Kidney (tissue), 14 donors: ENCODE data around the gene CPT1B. TPM values are rescaled to one million over a fixed set of nuclear protein-coding genes. Genes with fewer than 3 reads are reported as not detected.

Experiments used
- DNase-seq, 5 donors: peaks; one replicate each; pipeline ENCODE4 v3.0.0-alpha.2; 2013 to 2020
- FAIRE-seq: peaks from 2 replicates; lab custom pipeline; 2012; peaks lifted over from hg19 to GRCh38; lab: Jason Lieb, UNC
- H3K27ac ChIP-seq, 2 donors: one replicate each; pipeline ENCODE4 v1.7.0; 2013; ENCODE audit warnings: low read depth in 2 of 2, low read length in 2 of 2, inconsistent platforms in 1 of 2
- H3K27me3 ChIP-seq: one replicate; pipeline ENCODE4 v1.7.1; 2013; ENCODE audit warnings: low read length, inconsistent platforms; ENCODE audit not compliant: control insufficient read depth, insufficient read depth
- H3K36me3 ChIP-seq, 3 donors: one replicate each; pipeline versions ENCODE4 v1.7.0 to v1.7.1; 2013; ENCODE audit warnings: low read length in 3 of 3, control low read depth in 1 of 3, inconsistent platforms in 1 of 3; ENCODE audit not compliant: insufficient read depth in 3 of 3, control insufficient read depth in 2 of 3
- H3K4me1 ChIP-seq, 3 donors: one replicate each; pipeline versions ENCODE4 v1.7.0 to v1.7.1; 2013; ENCODE audit warnings: low read length in 3 of 3, inconsistent platforms in 1 of 3, low read depth in 1 of 3; ENCODE audit not compliant: control insufficient read depth in 2 of 3, insufficient read depth in 2 of 3
- H3K4me3 ChIP-seq, 3 donors: one replicate each; pipeline versions ENCODE4 v1.7.0 to v1.8.1; 2013; ENCODE audit warnings: low read length in 3 of 3, control low read depth in 1 of 3, inconsistent platforms in 1 of 3
- H3K9ac ChIP-seq, 3 donors: one replicate each; pipeline versions ENCODE4 v1.7.0 to v1.7.1; 2013; ENCODE audit warnings: low read length in 3 of 3, control low read depth in 1 of 3, inconsistent platforms in 1 of 3
- H3K9me3 ChIP-seq, 3 donors: one replicate each; pipeline versions ENCODE4 v1.7.0 to v1.7.1; 2013; ENCODE audit warnings: low read length in 3 of 3, control low read depth in 1 of 3, inconsistent platforms in 1 of 3; ENCODE audit not compliant: control insufficient read depth in 2 of 3, insufficient read depth in 1 of 3
- CTCF ChIP-seq: IDR thresholded peaks from 3 replicates; pipeline ENCODE4 v1.5.1; 2012; ENCODE audit warnings: mild to moderate bottlenecking, moderate library complexity, borderline replicate concordance; ENCODE audit not compliant: insufficient read depth; ENCODE audit errors: extremely low read depth
- intact Hi-C: fragments of 100-400 bp; cut with DNase I; formaldehyde crosslinking; loops from one replicate; pipeline ENCODE4 v1.11.1; 2022
- polyA plus RNA-seq: library from polyadenylated mRNA; stranded (reverse); fragments of 350-450 nt; fragmentation: Illumina TruSeq; extraction: RNeasy Lipid Tissue Mini Kit (QIAGEN cat#74804); gene quantifications from one replicate; pipeline ENCODE4 v1.2.3, GENCODE V29; 2014; ENCODE audit warnings: low read depth, low replicate concordance; ENCODE audit not compliant: insufficient read depth
- total RNA-seq: library from RNA; stranded (reverse); fragmentation: NEBNext Ultra II Directional; extraction: Animal tissue kit (Norgen Biotek cat#: 25700); gene quantifications from one replicate; pipeline ENCODE4 v1.2.1, GENCODE V29; 2021
- donor health status: control.
- donor health status: control.
- donor health status: control.
- donor health status: control.
- donor health status: control.
- donor health status: DM: yes; HTN: yes; CAD: no.
- donor health status: Normal renal cell carcinoma (clear cell type).

Gene CPT1B
- total and polyA plus RNA-seq, 2 donors from 2014 or later, result 20.6 to 34.3 TPM

- TF ChIP-seq CTCF, result no peak
- H3K9me3 ChIP-seq, result no peaks in the 10 kb centered on the region
- peaks cover 0 to 17% (median 0%) of the 10 kb centered on the region in 3 donors for H3K4me1 ChIP-seq
- H3K4me3 ChIP-seq, result peak overlapping the region; percentile 68 to 80 (median 74)
- H3K27me3 ChIP-seq, result no peaks in the 10 kb centered on the region
- DNase-seq (peak in 1 of 5 donors; percentile 58), FAIRE-seq (no peak)
- intact Hi-C loops, result no loop called here
- peak overlapping the region in 1 of 2 donors; percentile 45 for H3K27ac ChIP-seq
- peaks cover 0 to 4% (median 0%) of the 10 kb centered on the region in 3 donors for H3K36me3 ChIP-seq
- H3K9ac ChIP-seq, result peak overlapping the region; percentile 52 to 72 (median 59)
Observed at GRCh38 chr22:50583294-50583861, 5.2 kb upstream of the CPT1B start.

- DNase-seq, result peak; percentile 99 to 100 (median 99)
- TF ChIP-seq CTCF, result no peak
- H3K9ac ChIP-seq, result peak within 1 kb of the TSS; percentile 59 to 93 (median 90)
- H3K27me3 ChIP-seq, result no peaks in the 10 kb centered on the region
- peaks cover 0 to 18% (median 0%) of the 10 kb centered on the region in 3 donors for H3K4me1 ChIP-seq
- peak within 1 kb of the TSS; percentile 68 to 83 (median 83) for H3K4me3 ChIP-seq
- peak within 1 kb of the TSS; percentile 94 to 99 for H3K27ac ChIP-seq
- H3K9me3 ChIP-seq, result no peaks in the 10 kb centered on the region
- H3K36me3 ChIP-seq, result peaks cover 0 to 4% (median 0%) of the 10 kb centered on the region in 3 donors
- peak; percentile 93 for FAIRE-seq
- intact Hi-C loops, result no loop called here
Observed at GRCh38 chr22:50582493-50583293, 4.5 kb upstream of the CPT1B start, which contains the start of gene CHKB. CHKB (minus strand) TSS chr22:50582849; CDS start chr22:50582781, 68 bp downstream.

GRCh38 chr22:50581950-50582492 is 3.8 kb upstream of the CPT1B start:
- intact Hi-C loops, result no loop called here
- Histone ChIP-seq H3K9me3 (no peaks in the 10 kb centered on the region), H3K27me3 (no peaks in the 10 kb centered on the region), H3K9ac (peak overlapping the region; percentile 43 to 93 (median 75)), H3K36me3 (peaks cover 0 to 4% (median 0%) of the 10 kb centered on the region in 3 donors), H3K4me1 (peaks cover 0 to 21% (median 0%) of the 10 kb centered on the region in 3 donors), H3K4me3 (peak overlapping the region; percentile 65 to 83 (median 83)), H3K27ac (peak overlapping the region; percentile 94 to 99)
- FAIRE-seq (no peak), DNase-seq (peak in 2 of 5 donors; percentile 30 to 86)
- no peak for TF ChIP-seq CTCF
